ENCODE results near the gene SLC7A4.

DNA sequence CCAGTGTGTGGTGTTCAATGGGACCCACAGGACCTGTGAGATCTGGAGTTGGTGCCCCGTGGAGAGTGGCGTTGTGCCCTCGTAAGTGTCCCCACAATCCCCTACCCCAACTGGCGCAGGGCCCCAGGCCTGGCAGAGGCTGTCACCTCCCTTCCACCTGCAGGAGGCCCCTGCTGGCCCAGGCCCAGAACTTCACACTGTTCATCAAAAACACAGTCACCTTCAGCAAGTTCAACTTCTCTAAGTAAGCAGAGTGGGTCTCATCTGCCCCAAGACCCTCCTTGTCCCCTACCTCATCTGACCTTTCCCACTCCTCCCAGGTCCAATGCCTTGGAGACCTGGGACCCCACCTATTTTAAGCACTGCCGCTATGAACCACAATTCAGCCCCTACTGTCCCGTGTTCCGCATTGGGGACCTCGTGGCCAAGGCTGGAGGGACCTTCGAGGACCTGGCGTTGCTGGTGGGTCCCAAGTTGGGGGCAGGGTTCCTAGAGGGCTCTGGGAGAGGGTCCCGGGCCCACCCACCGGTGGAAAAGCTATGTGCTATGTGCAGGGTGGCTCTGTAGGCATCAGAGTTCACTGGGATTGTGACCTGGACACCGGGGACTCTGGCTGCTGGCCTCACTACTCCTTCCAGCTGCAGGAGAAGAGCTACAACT lies 9.3 kb downstream of the SLC7A4 start:
- TF ChIP-seq, protein P1, sequence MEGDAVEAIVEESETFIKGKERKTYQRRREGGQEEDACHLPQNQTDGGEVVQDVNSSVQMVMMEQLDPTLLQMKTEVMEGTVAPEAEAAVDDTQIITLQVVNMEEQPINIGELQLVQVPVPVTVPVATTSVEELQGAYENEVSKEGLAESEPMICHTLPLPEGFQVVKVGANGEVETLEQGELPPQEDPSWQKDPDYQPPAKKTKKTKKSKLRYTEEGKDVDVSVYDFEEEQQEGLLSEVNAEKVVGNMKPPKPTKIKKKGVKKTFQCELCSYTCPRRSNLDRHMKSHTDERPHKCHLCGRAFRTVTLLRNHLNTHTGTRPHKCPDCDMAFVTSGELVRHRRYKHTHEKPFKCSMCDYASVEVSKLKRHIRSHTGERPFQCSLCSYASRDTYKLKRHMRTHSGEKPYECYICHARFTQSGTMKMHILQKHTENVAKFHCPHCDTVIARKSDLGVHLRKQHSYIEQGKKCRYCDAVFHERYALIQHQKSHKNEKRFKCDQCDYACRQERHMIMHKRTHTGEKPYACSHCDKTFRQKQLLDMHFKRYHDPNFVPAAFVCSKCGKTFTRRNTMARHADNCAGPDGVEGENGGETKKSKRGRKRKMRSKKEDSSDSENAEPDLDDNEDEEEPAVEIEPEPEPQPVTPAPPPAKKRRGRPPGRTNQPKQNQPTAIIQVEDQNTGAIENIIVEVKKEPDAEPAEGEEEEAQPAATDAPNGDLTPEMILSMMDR (IDR thresholded peaks at IDR 0.05): no peak
- TF ChIP-seq ZFX (IDR thresholded peaks at IDR 0.05; ENCODE audit: borderline replicate concordance): no peak
